Measurements from ENCODE around the gene KIF3A. TPM values are rescaled to one million over a fixed set of nuclear protein-coding genes. Genes with fewer than 3 reads are reported as not detected.

KIF3A gene
- total and polyA plus RNA-seq, 4 donors = 0.58 to 1.2 (median 0.86) TPM

DNA sequence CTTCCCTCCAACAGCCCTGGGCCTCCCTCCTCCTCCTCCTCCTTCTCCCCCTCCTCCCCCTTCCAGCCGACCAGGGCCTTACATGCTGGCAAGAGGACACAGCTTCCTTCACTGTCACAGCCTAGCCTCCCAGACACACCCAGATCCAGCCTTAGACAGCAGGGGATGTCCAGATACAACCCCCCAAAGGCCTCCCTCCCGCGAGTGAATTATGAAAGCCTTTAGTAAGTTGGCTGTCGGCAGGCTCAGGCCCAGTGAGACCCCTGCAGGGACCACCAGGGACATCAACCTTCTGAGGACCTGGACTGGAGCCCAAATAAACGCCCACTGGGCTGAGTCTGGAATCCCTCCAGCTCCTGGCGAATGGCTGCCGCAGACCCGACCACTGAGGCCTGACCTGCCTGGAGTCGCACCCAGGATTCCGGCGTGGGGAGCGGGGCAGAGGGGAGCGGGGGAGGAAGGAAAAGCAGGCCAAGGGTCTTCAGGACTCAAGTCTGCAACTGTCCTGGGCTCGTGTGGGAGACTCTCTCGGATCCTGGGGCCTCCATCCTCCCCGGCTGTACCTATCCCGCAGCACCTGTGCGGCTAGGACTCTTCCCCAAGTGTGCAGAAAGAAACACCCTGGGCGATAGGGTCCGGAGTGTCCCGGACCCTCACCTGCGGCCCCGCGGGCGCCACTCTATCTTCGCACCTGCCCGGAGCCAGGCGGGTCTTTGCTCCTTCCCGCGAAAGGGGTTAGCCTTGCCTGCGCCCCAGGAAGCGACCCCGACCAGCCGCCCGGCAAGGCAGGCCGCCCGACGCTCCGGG is 39.0 kb upstream of the KIF3A start:
- no peaks in the 10 kb centered on the region for H3K36me3 ChIP-seq (ENCODE audit: control insufficient read depth in 4 of 4, insufficient read depth in 3 of 4, low read depth in 1 of 4, low read length in 3 of 4)
- no peak for DNase-seq (ENCODE audit: low spot score)

DNA sequence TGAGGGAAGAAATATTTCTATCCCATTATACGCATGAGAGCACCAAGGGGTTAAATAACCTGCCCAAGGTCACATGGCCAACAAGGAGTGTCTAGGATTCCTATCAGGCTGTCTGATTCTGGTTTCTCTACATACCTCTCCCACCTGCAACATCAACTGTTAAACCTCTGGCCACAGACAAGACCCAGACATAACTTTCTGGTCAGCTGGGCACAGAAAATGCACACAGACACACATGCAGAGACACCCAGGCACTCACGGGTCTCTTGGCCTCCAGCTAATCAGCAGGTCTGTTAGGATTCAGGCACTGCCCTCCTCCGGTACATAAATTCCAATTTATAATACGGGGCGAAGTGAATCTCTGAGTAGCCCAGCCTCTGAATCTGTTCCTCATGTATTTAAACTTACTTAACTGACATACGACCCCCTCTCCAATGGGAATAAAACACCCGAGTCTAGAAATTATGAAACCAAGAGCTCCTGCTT is 38.2 kb upstream of the KIF3A start:
- no peaks in the 10 kb centered on the region for H3K27me3 ChIP-seq (ENCODE audit: control insufficient read depth in 4 of 4, insufficient read depth in 4 of 4, low read length in 3 of 4)
- WGBS = 67% methylated on average over 7 of the region's 7 CpGs
- H3K27ac ChIP-seq (ENCODE audit: low read depth in 1 of 2, low read length in 2 of 2) = no peak overlapping the region
- H3K36me3 ChIP-seq (ENCODE audit: control insufficient read depth in 4 of 4, insufficient read depth in 3 of 4, low read depth in 1 of 4, low read length in 3 of 4) = no peaks in the 10 kb centered on the region
- no peak for DNase-seq (ENCODE audit: low spot score)
- H3K9ac ChIP-seq (ENCODE audit: low read depth in 1 of 2, low read length in 2 of 2) = no peak overlapping the region
- H3K9me3 ChIP-seq (ENCODE audit: control insufficient read depth in 4 of 4, low read length in 3 of 4) = no peaks in the 10 kb centered on the region
- H3K4me3 ChIP-seq (ENCODE audit: low read depth in 1 of 3, low read length in 3 of 3) = no peak overlapping the region
- H3K4me1 ChIP-seq (ENCODE audit: control insufficient read depth in 4 of 4, insufficient read depth in 4 of 4, low read length in 3 of 4) = peaks cover 3 to 24% (median 7%) of the 10 kb centered on the region in 4 donors
- TF ChIP-seq FOXA1 (IDR thresholded peaks at IDR 0.05) (no peak), YY1 (IDR thresholded peaks at IDR 0.05) (no peak), SP1 (IDR thresholded peaks at IDR 0.05) (no peak), JUND (IDR thresholded peaks at IDR 0.05) (no peak), CTCF (IDR thresholded peaks at IDR 0.05; ENCODE audit: low read depth, low read length, missing input control) (no peak), RXRA (IDR thresholded peaks at IDR 0.05) (no peak), EGR1 (IDR thresholded peaks at IDR 0.05; ENCODE audit: low read depth in 2 of 2) (no peak), MAX (IDR thresholded peaks at IDR 0.05) (no peak)
- TF ChIP-seq, protein P1, sequence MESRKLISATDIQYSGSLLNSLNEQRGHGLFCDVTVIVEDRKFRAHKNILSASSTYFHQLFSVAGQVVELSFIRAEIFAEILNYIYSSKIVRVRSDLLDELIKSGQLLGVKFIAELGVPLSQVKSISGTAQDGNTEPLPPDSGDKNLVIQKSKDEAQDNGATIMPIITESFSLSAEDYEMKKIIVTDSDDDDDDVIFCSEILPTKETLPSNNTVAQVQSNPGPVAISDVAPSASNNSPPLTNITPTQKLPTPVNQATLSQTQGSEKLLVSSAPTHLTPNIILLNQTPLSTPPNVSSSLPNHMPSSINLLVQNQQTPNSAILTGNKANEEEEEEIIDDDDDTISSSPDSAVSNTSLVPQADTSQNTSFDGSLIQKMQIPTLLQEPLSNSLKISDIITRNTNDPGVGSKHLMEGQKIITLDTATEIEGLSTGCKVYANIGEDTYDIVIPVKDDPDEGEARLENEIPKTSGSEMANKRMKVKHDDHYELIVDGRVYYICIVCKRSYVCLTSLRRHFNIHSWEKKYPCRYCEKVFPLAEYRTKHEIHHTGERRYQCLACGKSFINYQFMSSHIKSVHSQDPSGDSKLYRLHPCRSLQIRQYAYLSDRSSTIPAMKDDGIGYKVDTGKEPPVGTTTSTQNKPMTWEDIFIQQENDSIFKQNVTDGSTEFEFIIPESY (IDR thresholded peaks at IDR 0.05) = no peak

More for the DNA sequence above, 39.0 kb upstream of the KIF3A start:
- no peaks in the 10 kb centered on the region for H3K27me3 ChIP-seq (ENCODE audit: control insufficient read depth in 4 of 4, insufficient read depth in 4 of 4, low read length in 3 of 4)
- peak overlapping the region; percentile 23 to 41 for H3K27ac ChIP-seq (ENCODE audit: low read depth in 1 of 2, low read length in 2 of 2)
- H3K9ac ChIP-seq (ENCODE audit: low read depth in 1 of 2, low read length in 2 of 2) = peak overlapping the region in 1 of 2 donors; percentile 43
- TF ChIP-seq GABPA (IDR thresholded peaks at IDR 0.05 in 1 of 2, conservative IDR thresholded peaks at IDR 0.05 in 1 of 2) (no peak), FOXA1 (IDR thresholded peaks at IDR 0.05) (no peak), YY1 (IDR thresholded peaks at IDR 0.05) (no peak), HNF4G (IDR thresholded peaks at IDR 0.05) (no peak), REST (IDR thresholded peaks at IDR 0.05) (no peak), SP1 (IDR thresholded peaks at IDR 0.05) (no peak), MAX (IDR thresholded peaks at IDR 0.05) (no peak), TAF1 (conservative IDR thresholded peaks at IDR 0.05) (no peak), JUND (IDR thresholded peaks at IDR 0.05) (no peak), HNF4A (conservative IDR thresholded peaks at IDR 0.05) (no peak)
- TF ChIP-seq, protein P1 (IDR thresholded peaks at IDR 0.05) = no peak
- TF ChIP-seq, protein P2, sequence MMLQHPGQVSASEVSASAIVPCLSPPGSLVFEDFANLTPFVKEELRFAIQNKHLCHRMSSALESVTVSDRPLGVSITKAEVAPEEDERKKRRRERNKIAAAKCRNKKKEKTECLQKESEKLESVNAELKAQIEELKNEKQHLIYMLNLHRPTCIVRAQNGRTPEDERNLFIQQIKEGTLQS (IDR thresholded peaks at IDR 0.05) = no peak
- H3K4me3 ChIP-seq (ENCODE audit: low read depth in 1 of 3, low read length in 3 of 3) = peak overlapping the region; percentile 29 to 83 (median 81)
- no peaks in the 10 kb centered on the region for H3K9me3 ChIP-seq (ENCODE audit: control insufficient read depth in 4 of 4, low read length in 3 of 4)
- H3K4me1 ChIP-seq (ENCODE audit: control insufficient read depth in 4 of 4, insufficient read depth in 4 of 4, low read length in 3 of 4) = peaks cover 3 to 24% (median 7%) of the 10 kb centered on the region in 4 donors
- WGBS = 13% methylated on average over 39 of the region's 39 CpGs

All from liver (tissue), 9 donors.